T-helper 2 cell (primary cell): Measurements from ENCODE around the gene NKAP.
"Not testable (repeated sequence)": the region's sequence is repeated elsewhere in the genome, so short reads cannot be mapped to it uniquely, and the experiment has no call there.

Experiments used
- DNase-seq, 5 experiments: peaks; one replicate each; pipeline versions ENCODE4 v3.0.0 to v3.0.0-alpha.2; 2012 to 2022

Gene NKAP

GRCh38 chrX:119935215-119935874 lies 8.2 kb downstream of the NKAP start:
- no peak for DNase-seq

- DNase-seq, result not testable (repeated sequence)
These were observed 21.2 kb downstream of the NKAP start for GRCh38 chrX:119922391-119922790.

GRCh38 chrX:119919835-119920585 lies 23.5 kb downstream of the NKAP start:
- no peak for DNase-seq

- no peak for DNase-seq
These were observed 25.7 kb downstream of the NKAP start for GRCh38 chrX:119917877-119918276.

GRCh38 chrX:119916310-119916709 lies 27.2 kb downstream of the NKAP start:
- no peak for DNase-seq

- peak in 1 of 5 experiments; percentile 60 for DNase-seq
These were observed 42.6 kb downstream of the NKAP start for GRCh38 chrX:119900976-119901375.

GRCh38 chrX:119899125-119899524 lies 44.4 kb downstream of the NKAP start:
- no peak for DNase-seq

GRCh38 chrX:119895843-119896326 lies 47.7 kb downstream of the NKAP start, which contains the start of gene AKAP14:
Gene AKAP14, plus strand, starts transcription at chrX:119895893. Its CDS starts 7,331 bp downstream, at chrX:119903224.
- DNase-seq, result no peak

GRCh38 chrX:119891961-119892692 lies 51.4 kb downstream of the NKAP start:
- DNase-seq, result not testable (repeated sequence)

GRCh38 chrX:119890626-119891025 lies 52.9 kb downstream of the NKAP start:
- DNase-seq, result not testable (repeated sequence)

- peak; percentile 11 to 72 (median 32) for DNase-seq
These were observed 55.7 kb downstream of the NKAP start for GRCh38 chrX:119887721-119888425.

GRCh38 chrX:119885554-119886428 lies 57.8 kb downstream of the NKAP start:
- peak in 2 of 5 experiments; percentile 44 to 92 for DNase-seq

GRCh38 chrX:119880552-119881437 lies 62.8 kb downstream of the NKAP start:
- peak in 3 of 5 experiments; percentile 12 to 73 (median 19) for DNase-seq

GRCh38 chrX:119880076-119880475 lies 63.5 kb downstream of the NKAP start:
- DNase-seq, result peak in 1 of 5 experiments; percentile 59

- DNase-seq, result no peak
These were observed 64.8 kb downstream of the NKAP start for GRCh38 chrX:119878740-119879139.

- peak; percentile 59 to 96 (median 78) for DNase-seq
These were observed 71.8 kb downstream of the NKAP start, which contains the start of the genes NDUFA1 and RNF113A for GRCh38 chrX:119871599-119872395. Gene NDUFA1, plus strand, starts transcription at chrX:119871832. Its CDS starts 80 bp downstream, at chrX:119871912. Gene RNF113A, minus strand, starts transcription at chrX:119871733. Its CDS starts 120 bp downstream, at chrX:119871613.

- DNase-seq, result peak in 1 of 5 experiments; percentile 11
These were observed 72.3 kb downstream of the NKAP start for GRCh38 chrX:119871245-119871598.
